OCI-M2 (cell line): Measurements from ENCODE around the gene NOC2L.
"Not testable (repeated sequence)": the region's sequence is repeated elsewhere in the genome, so short reads cannot be mapped to it uniquely, and the experiment has no call there.

Source experiments
- DNase-seq: peaks from one replicate; lab custom pipeline; 2025; ENCODE audit not compliant: unreplicated experiment; lab: John Stamatoyannopoulos, UW

The NOC2L gene

GRCh38 chr1:905811-906599 lies 53.1 kb downstream of the NOC2L start:
- DNase-seq = no peak

- DNase-seq = no peak
These were observed 53.8 kb downstream of the NOC2L start for GRCh38 chr1:905071-905749.

GRCh38 chr1:904310-904950 lies 54.6 kb downstream of the NOC2L start:
- DNase-seq = no peak

GRCh38 chr1:903721-904271 lies 55.3 kb downstream of the NOC2L start:
- DNase-seq = no peak

- DNase-seq = no peak
These were observed 55.8 kb downstream of the NOC2L start for GRCh38 chr1:903305-903704.

GRCh38 chr1:902802-903201 lies 56.3 kb downstream of the NOC2L start:
- no peak for DNase-seq

- no peak for DNase-seq
These were observed 57.8 kb downstream of the NOC2L start for GRCh38 chr1:901108-901859.

- no peak for DNase-seq
These were observed 59.3 kb downstream of the NOC2L start for GRCh38 chr1:899636-900317.

GRCh38 chr1:897951-898350 lies 61.1 kb downstream of the NOC2L start:
- not testable (repeated sequence) for DNase-seq

GRCh38 chr1:897226-897625 lies 61.8 kb downstream of the NOC2L start:
- DNase-seq = no peak
